ENCODE data around the gene ITGAL.

- TF ChIP-seq, protein P1, sequence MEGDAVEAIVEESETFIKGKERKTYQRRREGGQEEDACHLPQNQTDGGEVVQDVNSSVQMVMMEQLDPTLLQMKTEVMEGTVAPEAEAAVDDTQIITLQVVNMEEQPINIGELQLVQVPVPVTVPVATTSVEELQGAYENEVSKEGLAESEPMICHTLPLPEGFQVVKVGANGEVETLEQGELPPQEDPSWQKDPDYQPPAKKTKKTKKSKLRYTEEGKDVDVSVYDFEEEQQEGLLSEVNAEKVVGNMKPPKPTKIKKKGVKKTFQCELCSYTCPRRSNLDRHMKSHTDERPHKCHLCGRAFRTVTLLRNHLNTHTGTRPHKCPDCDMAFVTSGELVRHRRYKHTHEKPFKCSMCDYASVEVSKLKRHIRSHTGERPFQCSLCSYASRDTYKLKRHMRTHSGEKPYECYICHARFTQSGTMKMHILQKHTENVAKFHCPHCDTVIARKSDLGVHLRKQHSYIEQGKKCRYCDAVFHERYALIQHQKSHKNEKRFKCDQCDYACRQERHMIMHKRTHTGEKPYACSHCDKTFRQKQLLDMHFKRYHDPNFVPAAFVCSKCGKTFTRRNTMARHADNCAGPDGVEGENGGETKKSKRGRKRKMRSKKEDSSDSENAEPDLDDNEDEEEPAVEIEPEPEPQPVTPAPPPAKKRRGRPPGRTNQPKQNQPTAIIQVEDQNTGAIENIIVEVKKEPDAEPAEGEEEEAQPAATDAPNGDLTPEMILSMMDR (IDR thresholded peaks at IDR 0.05): no peak
- no peak for TF ChIP-seq EZH2 (IDR thresholded peaks at IDR 0.05; ENCODE audit: borderline replicate concordance, insufficient read depth, low read depth, low read length, poor library complexity, severe bottlenecking)
These were observed 86.3 kb downstream of the ITGAL start for GRCh38 chr16:30558789-30559377.

Data from B cell (primary cell).